ENCODE data around the gene AKAIN1. TPM values are rescaled to one million over a fixed set of nuclear protein-coding genes. Genes with fewer than 3 reads are reported as not detected.

AKAIN1 gene
- total and polyA plus RNA-seq, 2 experiments from 2014 or later = not detected

DNA sequence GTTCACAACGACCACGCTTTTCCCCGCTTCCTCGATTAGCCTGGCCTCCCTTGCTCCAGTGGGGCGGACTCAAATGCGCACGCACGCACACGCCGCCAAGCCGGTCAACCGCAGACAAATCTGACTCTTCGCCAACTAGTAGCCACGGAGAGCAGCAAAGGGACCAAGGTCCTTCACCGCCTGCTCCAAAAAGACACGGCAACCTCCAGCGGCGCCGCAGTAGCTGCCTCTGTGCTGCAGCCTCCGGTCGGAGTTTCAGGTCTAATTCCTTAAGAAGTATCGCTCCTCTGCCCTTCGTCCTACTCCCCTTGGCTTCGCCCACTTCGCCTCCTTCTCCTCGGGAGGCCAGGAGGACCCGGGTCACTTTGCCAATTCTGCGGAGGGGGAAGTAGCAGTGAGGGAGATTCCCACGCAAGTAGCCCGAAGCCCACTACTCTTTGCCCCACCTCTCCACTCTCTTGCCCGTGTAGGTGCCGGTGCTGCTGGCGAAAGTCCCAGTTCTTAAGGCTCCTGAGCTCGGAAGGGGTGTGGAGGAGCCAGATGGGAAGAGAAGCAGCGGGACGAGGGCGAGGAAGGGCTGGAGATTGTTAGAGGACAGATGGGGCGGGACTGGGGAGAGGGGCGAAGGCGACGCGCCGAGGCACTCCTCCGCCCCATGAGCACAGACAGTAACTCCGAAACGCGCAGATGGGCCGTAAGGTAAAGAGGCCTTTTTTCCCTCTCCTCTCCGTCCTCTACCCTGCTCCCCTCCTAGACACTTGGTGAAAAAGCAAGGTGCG is 615 bp downstream of the AKAIN1 start:
- no peaks in the 10 kb centered on the region for H3K9me3 ChIP-seq (ENCODE audit: low read depth)
- H3K27me3 ChIP-seq = peaks cover 95% of the 10 kb centered on the region
- H3K27ac ChIP-seq = no peak overlapping the region
- no peaks in the 10 kb centered on the region for H3K36me3 ChIP-seq
- peak in 1 of 2 donors; percentile 31 for DNase-seq (ENCODE audit: low read depth in 1 of 2, low spot score in 1 of 2)
- no peaks in the 10 kb centered on the region for H3K4me1 ChIP-seq (ENCODE audit: low read depth)
- peak overlapping the region; percentile 14 for H3K4me3 ChIP-seq
- TF ChIP-seq, protein P1, sequence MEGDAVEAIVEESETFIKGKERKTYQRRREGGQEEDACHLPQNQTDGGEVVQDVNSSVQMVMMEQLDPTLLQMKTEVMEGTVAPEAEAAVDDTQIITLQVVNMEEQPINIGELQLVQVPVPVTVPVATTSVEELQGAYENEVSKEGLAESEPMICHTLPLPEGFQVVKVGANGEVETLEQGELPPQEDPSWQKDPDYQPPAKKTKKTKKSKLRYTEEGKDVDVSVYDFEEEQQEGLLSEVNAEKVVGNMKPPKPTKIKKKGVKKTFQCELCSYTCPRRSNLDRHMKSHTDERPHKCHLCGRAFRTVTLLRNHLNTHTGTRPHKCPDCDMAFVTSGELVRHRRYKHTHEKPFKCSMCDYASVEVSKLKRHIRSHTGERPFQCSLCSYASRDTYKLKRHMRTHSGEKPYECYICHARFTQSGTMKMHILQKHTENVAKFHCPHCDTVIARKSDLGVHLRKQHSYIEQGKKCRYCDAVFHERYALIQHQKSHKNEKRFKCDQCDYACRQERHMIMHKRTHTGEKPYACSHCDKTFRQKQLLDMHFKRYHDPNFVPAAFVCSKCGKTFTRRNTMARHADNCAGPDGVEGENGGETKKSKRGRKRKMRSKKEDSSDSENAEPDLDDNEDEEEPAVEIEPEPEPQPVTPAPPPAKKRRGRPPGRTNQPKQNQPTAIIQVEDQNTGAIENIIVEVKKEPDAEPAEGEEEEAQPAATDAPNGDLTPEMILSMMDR (IDR thresholded peaks at IDR 0.05; ENCODE audit: low read depth, low read length) = no peak

DNA sequence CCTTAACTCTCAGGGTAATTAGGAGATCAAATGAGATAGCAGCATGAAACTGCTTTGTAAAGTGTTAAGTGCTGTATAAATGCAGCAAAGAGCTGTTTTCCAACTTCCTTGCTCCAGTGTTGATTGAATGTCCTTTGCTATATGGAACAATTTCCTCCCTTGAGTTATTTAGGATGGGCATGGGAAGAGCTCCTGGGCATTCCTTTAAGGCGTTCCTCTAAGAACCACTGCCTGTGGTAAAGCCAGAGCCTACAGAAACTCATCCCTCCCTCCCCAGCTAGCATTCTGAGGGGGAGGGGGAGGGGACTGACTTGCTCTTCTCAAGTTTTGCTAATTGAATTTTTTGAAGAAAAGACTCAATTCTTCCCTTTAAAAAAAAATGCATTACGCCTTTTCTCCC is 1.4 kb downstream of the AKAIN1 start:
- Histone ChIP-seq H3K36me3 (no peaks in the 10 kb centered on the region), H3K4me1 (ENCODE audit: low read depth) (no peaks in the 10 kb centered on the region), H3K27me3 (peaks cover 94% of the 10 kb centered on the region), H3K27ac (no peak overlapping the region), H3K9me3 (ENCODE audit: low read depth) (no peaks in the 10 kb centered on the region), H3K4me3 (no peak overlapping the region)
- TF ChIP-seq, protein P1 (IDR thresholded peaks at IDR 0.05; ENCODE audit: low read depth, low read length) = no peak
- no peak for DNase-seq (ENCODE audit: low read depth in 1 of 2, low spot score in 1 of 2)

DNA sequence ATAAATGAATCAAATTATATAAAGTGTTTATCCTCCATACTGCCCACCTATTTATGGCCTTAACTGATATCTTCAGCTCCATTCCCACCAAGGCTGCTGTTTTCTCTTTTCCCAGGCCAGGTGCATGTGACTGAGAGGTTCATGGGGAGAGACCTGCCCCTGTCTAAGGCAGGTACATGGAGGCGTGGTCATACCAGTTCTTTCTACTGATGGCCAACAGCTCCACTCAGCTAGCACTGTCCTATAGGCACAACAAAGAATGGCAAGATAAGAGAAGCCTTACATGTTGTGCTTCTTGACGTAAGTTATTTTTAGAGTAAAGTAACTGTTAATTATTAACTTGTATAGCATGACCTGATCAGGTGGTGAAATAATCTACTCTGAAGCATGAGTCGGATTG is 16.8 kb downstream of the AKAIN1 start:
- Histone ChIP-seq H3K4me1 (ENCODE audit: low read depth) (no peaks in the 10 kb centered on the region), H3K36me3 (no peaks in the 10 kb centered on the region), H3K27me3 (peaks cover 18% of the 10 kb centered on the region), H3K4me3 (no peak overlapping the region), H3K9me3 (ENCODE audit: low read depth) (no peaks in the 10 kb centered on the region), H3K27ac (no peak overlapping the region)
- no peak for DNase-seq (ENCODE audit: low read depth in 1 of 2, low spot score in 1 of 2)
- TF ChIP-seq, protein P1 (IDR thresholded peaks at IDR 0.05; ENCODE audit: low read depth, low read length) = no peak

DNA sequence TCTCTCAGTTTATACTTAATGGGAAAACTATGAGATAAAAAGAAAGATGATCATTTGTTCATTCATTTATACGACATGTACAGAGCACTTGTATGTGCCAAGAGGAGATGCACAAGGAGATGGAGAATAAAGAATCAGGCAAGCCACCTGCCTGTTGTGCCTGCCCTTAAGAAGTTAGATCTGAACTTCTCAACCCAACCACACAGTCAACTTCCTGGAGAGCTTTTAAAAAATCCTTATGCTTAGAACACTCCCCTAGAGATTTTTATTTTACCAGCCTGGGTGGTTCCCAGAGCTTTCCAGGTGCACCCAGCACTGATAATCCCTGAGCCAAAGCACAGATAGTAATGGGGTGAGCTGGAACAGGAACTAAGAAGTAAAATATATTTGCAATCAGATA is 18.5 kb downstream of the AKAIN1 start:
- no peak for DNase-seq (ENCODE audit: low read depth in 1 of 2, low spot score in 1 of 2)
- H3K27me3 ChIP-seq = peaks cover 16% of the 10 kb centered on the region
- TF ChIP-seq, protein P1 (IDR thresholded peaks at IDR 0.05; ENCODE audit: low read depth, low read length) = no peak
- no peaks in the 10 kb centered on the region for H3K4me1 ChIP-seq (ENCODE audit: low read depth)
- H3K4me3 ChIP-seq = no peak overlapping the region
- no peak overlapping the region for H3K27ac ChIP-seq
- no peaks in the 10 kb centered on the region for H3K9me3 ChIP-seq (ENCODE audit: low read depth)
- H3K36me3 ChIP-seq = no peaks in the 10 kb centered on the region

DNA sequence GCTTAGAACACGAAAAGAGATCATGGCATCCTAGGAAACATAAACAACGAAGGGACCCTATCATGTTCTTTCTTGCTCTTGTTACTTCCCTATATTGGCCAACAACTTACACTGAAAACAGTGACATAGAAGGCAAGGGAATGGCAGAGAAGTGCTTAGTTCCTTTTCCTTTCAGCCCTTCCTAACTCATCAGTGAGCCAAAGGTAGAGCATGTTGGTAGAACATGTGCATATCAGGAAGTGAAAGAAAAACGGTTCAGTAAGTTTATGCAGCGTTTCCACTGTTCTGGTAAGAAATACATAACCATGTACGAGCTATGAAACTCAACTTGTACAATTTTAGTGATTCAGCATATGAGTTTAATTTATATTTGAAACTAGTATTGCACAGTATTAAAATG is 21.7 kb downstream of the AKAIN1 start:
- TF ChIP-seq, protein P1 (IDR thresholded peaks at IDR 0.05; ENCODE audit: low read depth, low read length) = no peak
- Histone ChIP-seq H3K27ac (no peak overlapping the region), H3K4me3 (no peak overlapping the region), H3K9me3 (ENCODE audit: low read depth) (no peaks in the 10 kb centered on the region), H3K36me3 (no peaks in the 10 kb centered on the region), H3K27me3 (no peaks in the 10 kb centered on the region), H3K4me1 (ENCODE audit: low read depth) (no peaks in the 10 kb centered on the region)
- DNase-seq (ENCODE audit: low read depth in 1 of 2, low spot score in 1 of 2) = no peak
